MCF 10A (cell line): ENCODE measurements around the gene ADGRG7. TPM values are rescaled to one million over a fixed set of nuclear protein-coding genes. Genes with fewer than 3 reads are reported as not detected.

ENCODE experiments used
- BruUV-seq: library from RNA; stranded (reverse); fragments of 400-500 nt; replicated peaks from 2 replicates; lab custom pipeline; 2021; lab: Mats Ljungman, UMichigan
- CTCF ChIA-PET: fragments of 300-600 bp; sonication (Branson Sonifier 250); formaldehyde crosslinking; extraction: SDS; loops from one replicate; lab custom pipeline; 2021; ENCODE audit warnings: antibody characterized with exemption, inconsistent platforms; lab: Yijun Ruan, JAX
- POLR2A ChIA-PET: fragments of 300-600, 350-650 bp; sonication (Branson Sonifier 250); formaldehyde crosslinking; extraction: SDS; loops from one replicate; lab custom pipeline; 2020; ENCODE audit warnings: antibody characterized with exemption, inconsistent platforms; lab: Yijun Ruan, JAX
- DNase-seq: peaks from one replicate; pipeline ENCODE4 v3.0.0-alpha.2; 2018; ENCODE audit not compliant: unreplicated experiment
- H3K27ac Mint-ChIP-seq: one replicate; pipeline ENCODE4 v1.8.0; 2022; ENCODE audit warnings: mild to moderate bottlenecking, low read depth, mixed read lengths; ENCODE audit not compliant: unreplicated experiment
- H3K27me3 Mint-ChIP-seq: one replicate; pipeline ENCODE4 v1.8.0; 2022; ENCODE audit warnings: mixed read lengths; ENCODE audit not compliant: insufficient read depth, unreplicated experiment
- H3K36me3 Mint-ChIP-seq: one replicate; pipeline ENCODE4 v1.8.0; 2022; ENCODE audit warnings: mild to moderate bottlenecking, moderate library complexity, mixed read lengths; ENCODE audit not compliant: insufficient read depth, unreplicated experiment
- H3K4me1 Mint-ChIP-seq: one replicate; pipeline ENCODE4 v1.8.0; 2022; ENCODE audit warnings: mixed read lengths; ENCODE audit not compliant: insufficient read depth, unreplicated experiment
- H3K4me3 Mint-ChIP-seq: one replicate; pipeline ENCODE4 v1.8.0; 2022; ENCODE audit warnings: mild to moderate bottlenecking, moderate library complexity, mixed read lengths; ENCODE audit not compliant: unreplicated experiment
- H3K9me3 Mint-ChIP-seq: one replicate; pipeline ENCODE4 v1.8.0; 2022; ENCODE audit warnings: mixed read lengths; ENCODE audit not compliant: unreplicated experiment
- intact Hi-C: fragments of 100-400 bp; cut with micrococcal nuclease; formaldehyde crosslinking; loops from 2 replicates; pipeline ENCODE4 v1.14.1; 2022
- total RNA-seq: library from RNA; stranded (reverse); gene quantifications from 2 replicates; pipeline ENCODE4 v1.2.3, GENCODE V29; 2022
- TF ChIP-seq, protein P1 (sequence below): fragments of 200-600 bp; IDR thresholded peaks from one replicate; pipeline ENCODE4 v1.8.0; 2022; ENCODE audit warnings: antibody characterized with exemption, mild to moderate bottlenecking; ENCODE audit not compliant: unreplicated experiment

ADGRG7 gene
- total RNA-seq, 1 experiment from 2014 or later = not detected

- no TSS peak for BruUV-seq
- Mint-ChIP-seq H3K27ac (peak overlapping the region; percentile 49), H3K27me3 (no peaks in the 10 kb centered on the region), H3K4me1 (peaks cover 36% of the 10 kb centered on the region), H3K4me3 (no peak overlapping the region), H3K36me3 (no peaks in the 10 kb centered on the region), H3K9me3 (peaks cover 7% of the 10 kb centered on the region)
- intact Hi-C loops = loop anchor here (1.0 to 5.0 kb wide), 3 partner anchors 108 to 194 kb away; no protein-coding TSS in a partner anchor
- ChIA-PET POLR2A (interaction anchor here (0.9 to 6.7 kb wide), 11 partner anchors 11 to 201 kb away, joined by 3 to 100 read pairs (median 3); partner anchors contain the start of genes LNP1, TFG, TMEM45A and TOMM70), CTCF (interaction anchor here (0.6 to 6.8 kb wide), 24 partner anchors 13 to 598 kb away, joined by 3 to 110 read pairs (median 4); partner anchors contain the start of gene TFG)
- TF ChIP-seq, protein P1, sequence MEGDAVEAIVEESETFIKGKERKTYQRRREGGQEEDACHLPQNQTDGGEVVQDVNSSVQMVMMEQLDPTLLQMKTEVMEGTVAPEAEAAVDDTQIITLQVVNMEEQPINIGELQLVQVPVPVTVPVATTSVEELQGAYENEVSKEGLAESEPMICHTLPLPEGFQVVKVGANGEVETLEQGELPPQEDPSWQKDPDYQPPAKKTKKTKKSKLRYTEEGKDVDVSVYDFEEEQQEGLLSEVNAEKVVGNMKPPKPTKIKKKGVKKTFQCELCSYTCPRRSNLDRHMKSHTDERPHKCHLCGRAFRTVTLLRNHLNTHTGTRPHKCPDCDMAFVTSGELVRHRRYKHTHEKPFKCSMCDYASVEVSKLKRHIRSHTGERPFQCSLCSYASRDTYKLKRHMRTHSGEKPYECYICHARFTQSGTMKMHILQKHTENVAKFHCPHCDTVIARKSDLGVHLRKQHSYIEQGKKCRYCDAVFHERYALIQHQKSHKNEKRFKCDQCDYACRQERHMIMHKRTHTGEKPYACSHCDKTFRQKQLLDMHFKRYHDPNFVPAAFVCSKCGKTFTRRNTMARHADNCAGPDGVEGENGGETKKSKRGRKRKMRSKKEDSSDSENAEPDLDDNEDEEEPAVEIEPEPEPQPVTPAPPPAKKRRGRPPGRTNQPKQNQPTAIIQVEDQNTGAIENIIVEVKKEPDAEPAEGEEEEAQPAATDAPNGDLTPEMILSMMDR = no peak
- DNase-seq = peak; percentile 79
Observed at GRCh38 chr3:100602506-100603444, 6.6 kb upstream of the ADGRG7 start.

DNA sequence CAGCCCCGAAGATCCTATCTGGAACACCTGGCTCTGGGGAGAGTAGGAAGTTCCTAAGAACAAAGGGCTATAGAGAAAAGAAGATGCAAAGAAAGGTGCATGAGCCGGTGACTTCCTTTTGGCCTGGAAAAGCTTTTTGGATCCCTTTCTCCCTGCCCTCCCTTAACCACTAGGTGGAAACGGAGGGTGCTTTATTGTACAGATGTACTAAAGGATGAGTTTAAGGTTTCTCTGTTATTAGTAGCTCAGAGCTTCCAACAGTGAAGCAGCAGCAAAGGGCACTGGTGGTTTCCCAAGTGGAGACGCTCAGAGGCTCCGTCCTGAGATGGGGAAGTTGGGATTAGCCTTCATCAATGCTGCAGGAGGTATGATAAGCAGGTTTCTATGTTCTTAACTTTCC is 5.9 kb upstream of the ADGRG7 start:
- no peaks in the 10 kb centered on the region for H3K36me3 Mint-ChIP-seq
- no peak overlapping the region for H3K4me3 Mint-ChIP-seq
- peak; percentile 67 for DNase-seq
- H3K27ac Mint-ChIP-seq = peak overlapping the region; percentile 49
- ChIA-PET POLR2A (interaction anchor here (0.9 to 6.7 kb wide), 11 partner anchors 10 to 202 kb away, joined by 3 to 100 read pairs (median 3); partner anchors contain the start of genes LNP1, TFG, TMEM45A and TOMM70), CTCF (interaction anchor here (0.7 to 6.8 kb wide), 20 partner anchors 13 to 598 kb away, joined by 3 to 110 read pairs (median 4); partner anchors contain the start of gene TFG)
- no TSS peak for BruUV-seq
- intact Hi-C loops = loop anchor here (1.0 to 5.0 kb wide), 2 partner anchors 107 to 134 kb away; no protein-coding TSS in a partner anchor
- H3K4me1 Mint-ChIP-seq = peaks cover 36% of the 10 kb centered on the region
- no peaks in the 10 kb centered on the region for H3K27me3 Mint-ChIP-seq
- peaks cover 7% of the 10 kb centered on the region for H3K9me3 Mint-ChIP-seq
- TF ChIP-seq, protein P1 = peak; percentile 36

DNA sequence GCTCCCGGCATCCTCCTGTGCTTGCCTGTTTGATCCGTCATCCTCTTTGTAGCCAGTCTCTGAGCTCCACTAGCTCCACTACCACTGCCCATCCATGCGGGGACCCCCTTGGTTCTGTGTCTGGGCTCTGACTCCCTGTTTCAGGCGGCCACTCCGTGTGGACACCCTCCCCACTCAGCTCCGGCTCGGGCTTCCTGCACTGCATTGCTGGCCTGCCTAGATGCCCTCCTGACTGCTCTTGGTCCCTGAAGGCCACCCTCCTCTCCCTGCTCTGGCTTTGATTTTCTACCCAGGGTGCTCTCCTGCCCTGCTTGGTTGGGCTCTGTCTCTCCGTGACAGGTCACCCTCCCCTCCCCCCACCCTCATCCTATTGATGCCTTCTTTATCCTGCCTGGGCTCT is 4.0 kb upstream of the ADGRG7 start:
- no TSS peak for BruUV-seq
- TF ChIP-seq, protein P1 = no peak
- ChIA-PET POLR2A (interaction anchor here (6.7 kb wide), 1 partner anchor 103 kb away, joined by 100 read pairs; the partner anchor contains the start of gene TFG), CTCF (interaction anchor here (0.8 to 6.8 kb wide), 4 partner anchors 28 to 289 kb away, joined by 3 to 110 read pairs (median 33); partner anchors contain the start of gene TFG)
- H3K9me3 Mint-ChIP-seq = no peaks in the 10 kb centered on the region
- no peaks in the 10 kb centered on the region for H3K36me3 Mint-ChIP-seq
- H3K27me3 Mint-ChIP-seq = peaks cover 16% of the 10 kb centered on the region
- no peak overlapping the region for H3K27ac Mint-ChIP-seq
- H3K4me3 Mint-ChIP-seq = no peak overlapping the region
- intact Hi-C loops = no loop called here
- DNase-seq = no peak
- peaks cover 27% of the 10 kb centered on the region for H3K4me1 Mint-ChIP-seq
